ENCODE measurements around the gene SCRT2.

SCRT2 gene

GRCh38 chr20:672963-673602 is 2.5 kb downstream of the SCRT2 start:
- Mint-ChIP-seq H3K36me3 (ENCODE audit: low read depth) (no peaks in the 10 kb centered on the region), H3K4me3 (peak overlapping the region in 1 of 3 experiments; percentile 69), H3K27me3 (ENCODE audit: low read depth) (peaks cover 74% of the 10 kb centered on the region), H3K27ac (peak overlapping the region in 2 of 3 experiments; percentile 71 to 91), H3K4me1 (peaks cover 36% of the 10 kb centered on the region), H3K9me3 (no peaks in the 10 kb centered on the region)
- TF ChIP-seq CTCF (IDR thresholded peaks at IDR 0.05; ENCODE audit: unreplicated experiment in 3 of 3) = peak; percentile 10 to 39 (median 32)

- Mint-ChIP-seq H3K9me3 (no peaks in the 10 kb centered on the region), H3K27me3 (ENCODE audit: low read depth) (peaks cover 68% of the 10 kb centered on the region), H3K27ac (peak overlapping the region; percentile 71 to 91 (median 71)), H3K4me3 (peak overlapping the region; percentile 25 to 70 (median 69)), H3K4me1 (peaks cover 44% of the 10 kb centered on the region), H3K36me3 (ENCODE audit: low read depth) (no peaks in the 10 kb centered on the region)
- no peak for TF ChIP-seq CTCF (IDR thresholded peaks at IDR 0.05; ENCODE audit: unreplicated experiment in 3 of 3)
These were observed 4.2 kb downstream of the SCRT2 start for GRCh38 chr20:671252-672030.

- H3K27me3 Mint-ChIP-seq (ENCODE audit: low read depth) = peaks cover 58% of the 10 kb centered on the region
These were observed 6.0 kb downstream of the SCRT2 start for GRCh38 chr20:669573-669972.

GRCh38 chr20:668638-669037 is 7.0 kb downstream of the SCRT2 start:
- Mint-ChIP-seq H3K27ac (peak overlapping the region in 1 of 3 experiments; percentile 62), H3K4me1 (peaks cover 38% of the 10 kb centered on the region)

More at GRCh38 chr20:669573-669972, 6.0 kb downstream of the SCRT2 start:
- Mint-ChIP-seq H3K4me3 (no peak overlapping the region), H3K4me1 (peaks cover 38% of the 10 kb centered on the region), H3K27ac (no peak overlapping the region), H3K9me3 (no peaks in the 10 kb centered on the region), H3K36me3 (ENCODE audit: low read depth) (no peaks in the 10 kb centered on the region)
- TF ChIP-seq CTCF (IDR thresholded peaks at IDR 0.05; ENCODE audit: unreplicated experiment in 3 of 3) = no peak

GRCh38 chr20:668050-668449 is 7.6 kb downstream of the SCRT2 start:
- Mint-ChIP-seq H3K27ac (no peak overlapping the region), H3K9me3 (no peaks in the 10 kb centered on the region), H3K36me3 (ENCODE audit: low read depth) (no peaks in the 10 kb centered on the region), H3K4me3 (no peak overlapping the region), H3K4me1 (peaks cover 36% of the 10 kb centered on the region), H3K27me3 (ENCODE audit: low read depth) (peaks cover 46% of the 10 kb centered on the region)
- TF ChIP-seq CTCF (IDR thresholded peaks at IDR 0.05; ENCODE audit: unreplicated experiment in 3 of 3) = no peak

More at GRCh38 chr20:668638-669037, 7.0 kb downstream of the SCRT2 start:
- TF ChIP-seq CTCF (IDR thresholded peaks at IDR 0.05; ENCODE audit: unreplicated experiment in 3 of 3) = no peak
- Mint-ChIP-seq H3K36me3 (ENCODE audit: low read depth) (no peaks in the 10 kb centered on the region), H3K4me3 (no peak overlapping the region), H3K9me3 (no peaks in the 10 kb centered on the region), H3K27me3 (ENCODE audit: low read depth) (peaks cover 51% of the 10 kb centered on the region)
